ENCODE results near the gene MAP7D2. TPM values are rescaled to one million over a fixed set of nuclear protein-coding genes. Genes with fewer than 3 reads are reported as not detected.

Gene MAP7D2
- total RNA-seq, 1 experiment from 2014 or later, result 0.19 TPM

DNA sequence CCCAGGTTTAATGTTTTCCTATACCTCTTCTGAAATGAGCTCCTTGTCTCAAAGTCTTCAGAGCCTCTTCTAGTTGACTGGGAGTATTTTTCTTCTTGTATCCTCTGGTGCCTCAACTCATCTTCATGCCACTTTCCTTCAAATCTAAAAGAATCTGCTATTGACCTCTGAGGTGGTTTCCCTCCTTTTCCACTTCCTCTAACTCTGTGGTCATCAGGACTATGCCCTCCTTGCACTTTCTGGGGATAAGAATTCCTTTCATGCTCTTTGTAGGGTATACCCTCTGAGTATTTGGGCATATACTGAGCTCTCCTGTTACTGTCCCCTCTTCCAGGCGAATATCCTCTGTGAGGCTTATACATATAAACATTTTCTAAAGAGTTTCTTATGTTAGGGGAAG, 150.7 kb downstream of the MAP7D2 start:
- intact Hi-C loops (cut with micrococcal nuclease), result no loop called here
- no peak overlapping the region for H3K27ac Mint-ChIP-seq (ENCODE audit: low read depth, unreplicated experiment)
- H3K4me1 Mint-ChIP-seq (ENCODE audit: insufficient read depth, unreplicated experiment), result no peaks in the 10 kb centered on the region
- H3K36me3 Mint-ChIP-seq (ENCODE audit: insufficient read depth, unreplicated experiment), result peaks cover 13% of the 10 kb centered on the region
- CTCF ChIA-PET, result no interaction called here
- H3K9me3 Mint-ChIP-seq (ENCODE audit: unreplicated experiment), result no peaks in the 10 kb centered on the region
- H3K27me3 Mint-ChIP-seq (ENCODE audit: insufficient read depth, unreplicated experiment), result peaks cover 60% of the 10 kb centered on the region
- DNase-seq (ENCODE audit: unreplicated experiment), result no peak
- POLR2A ChIA-PET, result no interaction called here
- TSS peak; percentile 65 for BruUV-seq (replicated peaks)
- TF ChIP-seq, protein P1, sequence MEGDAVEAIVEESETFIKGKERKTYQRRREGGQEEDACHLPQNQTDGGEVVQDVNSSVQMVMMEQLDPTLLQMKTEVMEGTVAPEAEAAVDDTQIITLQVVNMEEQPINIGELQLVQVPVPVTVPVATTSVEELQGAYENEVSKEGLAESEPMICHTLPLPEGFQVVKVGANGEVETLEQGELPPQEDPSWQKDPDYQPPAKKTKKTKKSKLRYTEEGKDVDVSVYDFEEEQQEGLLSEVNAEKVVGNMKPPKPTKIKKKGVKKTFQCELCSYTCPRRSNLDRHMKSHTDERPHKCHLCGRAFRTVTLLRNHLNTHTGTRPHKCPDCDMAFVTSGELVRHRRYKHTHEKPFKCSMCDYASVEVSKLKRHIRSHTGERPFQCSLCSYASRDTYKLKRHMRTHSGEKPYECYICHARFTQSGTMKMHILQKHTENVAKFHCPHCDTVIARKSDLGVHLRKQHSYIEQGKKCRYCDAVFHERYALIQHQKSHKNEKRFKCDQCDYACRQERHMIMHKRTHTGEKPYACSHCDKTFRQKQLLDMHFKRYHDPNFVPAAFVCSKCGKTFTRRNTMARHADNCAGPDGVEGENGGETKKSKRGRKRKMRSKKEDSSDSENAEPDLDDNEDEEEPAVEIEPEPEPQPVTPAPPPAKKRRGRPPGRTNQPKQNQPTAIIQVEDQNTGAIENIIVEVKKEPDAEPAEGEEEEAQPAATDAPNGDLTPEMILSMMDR (IDR thresholded peaks at IDR 0.05; ENCODE audit: unreplicated experiment), result no peak
- no peak overlapping the region for H3K4me3 Mint-ChIP-seq (ENCODE audit: unreplicated experiment)

GRCh38 chrX:19964017-19964710, 152.5 kb downstream of the MAP7D2 start:
- H3K9me3 Mint-ChIP-seq (ENCODE audit: unreplicated experiment), result no peaks in the 10 kb centered on the region
- TF ChIP-seq, protein P1 (IDR thresholded peaks at IDR 0.05; ENCODE audit: unreplicated experiment), result no peak
- DNase-seq (ENCODE audit: unreplicated experiment), result peak; percentile 17
- ChIA-PET CTCF (no interaction called here), POLR2A (no interaction called here)
- intact Hi-C loops (cut with micrococcal nuclease), result no loop called here
- H3K4me1 Mint-ChIP-seq (ENCODE audit: insufficient read depth, unreplicated experiment), result no peaks in the 10 kb centered on the region
- no peak overlapping the region for H3K4me3 Mint-ChIP-seq (ENCODE audit: unreplicated experiment)
- no peak overlapping the region for H3K27ac Mint-ChIP-seq (ENCODE audit: low read depth, unreplicated experiment)
- H3K36me3 Mint-ChIP-seq (ENCODE audit: insufficient read depth, unreplicated experiment), result peaks cover 13% of the 10 kb centered on the region
- H3K27me3 Mint-ChIP-seq (ENCODE audit: insufficient read depth, unreplicated experiment), result peaks cover 58% of the 10 kb centered on the region
- BruUV-seq (replicated peaks), result no TSS peak

DNA sequence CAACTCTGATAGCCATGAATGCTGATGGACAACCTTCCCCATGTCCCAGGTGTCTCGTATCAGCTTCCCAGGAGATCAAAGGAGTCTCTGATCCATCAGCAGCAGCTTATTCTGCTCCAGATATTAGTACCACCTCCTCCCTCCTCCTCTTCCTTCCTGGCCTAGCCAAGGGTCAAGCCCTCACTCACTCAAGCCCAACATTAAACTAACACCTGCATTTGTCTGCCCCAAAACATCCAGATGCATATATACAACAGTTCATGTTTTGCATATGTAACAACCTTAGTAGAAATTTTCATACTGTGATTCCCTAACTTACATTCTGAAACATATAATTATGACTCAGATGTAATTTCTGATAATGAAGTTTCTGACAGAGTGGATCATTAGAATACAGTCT, 155.8 kb downstream of the MAP7D2 start:
- H3K27ac Mint-ChIP-seq (ENCODE audit: low read depth, unreplicated experiment), result no peak overlapping the region
- peaks cover 13% of the 10 kb centered on the region for H3K36me3 Mint-ChIP-seq (ENCODE audit: insufficient read depth, unreplicated experiment)
- intact Hi-C loops (cut with micrococcal nuclease), result no loop called here
- no peak for DNase-seq (ENCODE audit: unreplicated experiment)
- no TSS peak for BruUV-seq (replicated peaks)
- no peaks in the 10 kb centered on the region for H3K9me3 Mint-ChIP-seq (ENCODE audit: unreplicated experiment)
- peaks cover 53% of the 10 kb centered on the region for H3K27me3 Mint-ChIP-seq (ENCODE audit: insufficient read depth, unreplicated experiment)
- ChIA-PET CTCF (interaction anchor here (0.6 kb wide), 1 partner anchor 296 kb away, joined by 3 read pairs; no protein-coding TSS in a partner anchor), POLR2A (no interaction called here)
- TF ChIP-seq, protein P1 (IDR thresholded peaks at IDR 0.05; ENCODE audit: unreplicated experiment), result no peak
- no peak overlapping the region for H3K4me3 Mint-ChIP-seq (ENCODE audit: unreplicated experiment)
- H3K4me1 Mint-ChIP-seq (ENCODE audit: insufficient read depth, unreplicated experiment), result no peaks in the 10 kb centered on the region

- no peak overlapping the region for H3K4me3 Mint-ChIP-seq (ENCODE audit: unreplicated experiment)
- H3K27me3 Mint-ChIP-seq (ENCODE audit: insufficient read depth, unreplicated experiment), result peaks cover 44% of the 10 kb centered on the region
- ChIA-PET POLR2A (interaction anchor here (0.5 to 0.7 kb wide), 4 partner anchors 9 to 252 kb away, joined by 3 read pairs; no protein-coding TSS in a partner anchor), CTCF (interaction anchor here (0.9 kb wide), 1 partner anchor 31 kb away, joined by 3 read pairs; no protein-coding TSS in a partner anchor)
- H3K36me3 Mint-ChIP-seq (ENCODE audit: insufficient read depth, unreplicated experiment), result peaks cover 13% of the 10 kb centered on the region
- peak; percentile 8 for DNase-seq (ENCODE audit: unreplicated experiment)
- H3K9me3 Mint-ChIP-seq (ENCODE audit: unreplicated experiment), result no peaks in the 10 kb centered on the region
- no TSS peak for BruUV-seq (replicated peaks)
- H3K27ac Mint-ChIP-seq (ENCODE audit: low read depth, unreplicated experiment), result no peak overlapping the region
- H3K4me1 Mint-ChIP-seq (ENCODE audit: insufficient read depth, unreplicated experiment), result peaks cover 6% of the 10 kb centered on the region
- TF ChIP-seq, protein P1 (IDR thresholded peaks at IDR 0.05; ENCODE audit: unreplicated experiment), result no peak
- intact Hi-C loops (cut with micrococcal nuclease), result no loop called here
Measured at GRCh38 chrX:19958552-19959486, 157.9 kb downstream of the MAP7D2 start.
